ENCODE results near the gene NOL3. TPM values are rescaled to one million over a fixed set of nuclear protein-coding genes. Genes with fewer than 3 reads are reported as not detected.

Gene NOL3
- total and polyA plus RNA-seq, 2 of the 13 experiments (the other 11 are each of a cell fraction or from before 2014, with no cell fraction given): 5.7 to 20.5 TPM

GRCh38 chr16:67173808-67174705 lies 3.7 kb downstream of the NOL3 start (continued):
- TF ChIP-seq ELK4 (CRISPR knock-in tag; IDR thresholded peaks at IDR 0.05; ENCODE audit: borderline replicate concordance) (no peak), RFXANK (CRISPR knock-in tag; IDR thresholded peaks at IDR 0.05) (peak; percentile 85), HOMEZ (CRISPR knock-in tag; IDR thresholded peaks at IDR 0.05; ENCODE audit: low read depth) (no peak), KDM3A (CRISPR knock-in tag; IDR thresholded peaks at IDR 0.05; ENCODE audit: low read depth) (0 out of 2 replicates have a peak, but pooled peaks have one; percentile 84), ZNF512 (CRISPR knock-in tag; IDR thresholded peaks at IDR 0.05) (peak; percentile 91; the same call in 1 of the 2 replicates), HMG20A (CRISPR knock-in tag; IDR thresholded peaks at IDR 0.05; ENCODE audit: borderline replicate concordance) (0 out of 2 replicates have a peak, but pooled peaks have one; percentile 63), E2F2 (CRISPR knock-in tag; IDR thresholded peaks at IDR 0.05; ENCODE audit: borderline replicate concordance) (no peak), JUND (CRISPR knock-in tag; IDR thresholded peaks at IDR 0.05) (peak; percentile 29; the same call in 1 of the 2 replicates), CENPBD1 (CRISPR knock-in tag; IDR thresholded peaks at IDR 0.05; ENCODE audit: borderline replicate concordance, low read depth) (no peak), PRMT3 (CRISPR knock-in tag; IDR thresholded peaks at IDR 0.05; ENCODE audit: borderline replicate concordance, low read depth) (peak; percentile 86), PHF20 (CRISPR knock-in tag; IDR thresholded peaks at IDR 0.05) (peak; percentile 60; the same call in 1 of the 2 replicates), ZNF468 (CRISPR knock-in tag; IDR thresholded peaks at IDR 0.05) (no peak; the same call in 1 of the 2 replicates), FOXA3 (CRISPR knock-in tag; IDR thresholded peaks at IDR 0.05) (peak; percentile 72), HNRNPK (IDR thresholded peaks at IDR 0.05; ENCODE audit: low read depth, low read length, poor library complexity, severe bottlenecking) (peak; percentile 89), RBAK (CRISPR knock-in tag; IDR thresholded peaks at IDR 0.05) (peak; percentile 66; the same call in 1 of the 2 replicates), IRF2 (CRISPR knock-in tag; IDR thresholded peaks at IDR 0.05) (peak; percentile 94), PITX1 (CRISPR knock-in tag; IDR thresholded peaks at IDR 0.05) (peak; percentile 83), XRCC5 (optimal IDR thresholded peaks at IDR 0.05; ENCODE audit: low read length) (peak; percentile 86), HCFC1 (IDR thresholded peaks at IDR 0.05; ENCODE audit: low read depth, low read length) (peak; percentile 12; the same call in 1 of the 2 replicates), ZNF546 (CRISPR knock-in tag; conservative IDR thresholded peaks at IDR 0.05) (peak; percentile 75), NR2F1 (CRISPR knock-in tag; IDR thresholded peaks at IDR 0.05) (no peak), ZNF441 (CRISPR knock-in tag; IDR thresholded peaks at IDR 0.05; ENCODE audit: borderline replicate concordance) (peak; percentile 87; the same call in 1 of the 2 replicates)
